ENCODE results near the gene LEMD3.
A peak's percentile ranks its signal among the peaks of the same experiment; 100 is the strongest.

LEMD3 gene

DNA sequence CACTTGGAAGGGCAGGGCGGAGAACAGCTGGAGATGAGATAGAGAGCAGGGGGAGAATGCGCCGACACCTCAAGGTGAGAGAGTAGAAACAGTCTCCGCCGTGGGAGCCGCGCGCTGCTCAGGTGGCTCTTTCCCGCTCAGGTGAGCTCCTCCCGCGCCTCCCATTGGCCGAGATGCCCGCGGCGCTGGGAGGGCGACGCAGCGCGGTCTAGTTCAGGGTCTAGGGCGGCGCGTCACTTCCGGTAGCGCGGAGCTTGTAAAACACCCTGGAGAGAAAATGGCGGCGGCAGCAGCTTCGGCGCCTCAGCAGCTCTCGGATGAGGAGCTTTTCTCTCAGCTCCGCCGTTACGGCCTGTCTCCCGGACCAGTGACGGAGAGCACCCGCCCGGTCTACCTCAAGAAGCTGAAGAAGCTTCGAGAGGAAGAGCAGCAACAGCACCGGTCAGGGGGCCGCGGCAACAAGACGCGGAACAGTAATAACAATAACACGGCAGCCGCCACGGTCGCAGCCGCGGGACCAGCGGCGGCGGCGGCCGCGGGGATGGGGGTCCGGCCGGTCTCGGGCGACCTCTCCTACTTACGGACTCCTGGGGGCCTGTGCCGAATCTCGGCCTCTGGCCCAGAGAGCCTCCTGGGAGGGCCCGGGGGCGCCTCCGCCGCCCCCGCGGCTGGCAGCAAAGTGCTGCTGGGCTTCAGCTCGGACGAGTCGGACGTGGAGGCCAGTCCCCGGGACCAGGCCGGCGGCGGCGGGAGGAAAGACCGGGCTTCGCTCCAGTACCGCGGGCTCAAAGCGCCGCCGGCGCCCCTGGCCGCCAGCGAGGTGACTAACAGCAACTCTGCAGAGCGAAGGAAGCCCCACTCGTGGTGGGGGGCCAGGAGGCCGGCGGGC, at the start of gene LEMD3:
Gene LEMD3, plus strand, starts transcription at position 264 of the 889 bp plus-strand sequence. Its CDS starts 14 bp downstream, at position 278.
- DNase-seq = peak; percentile 78

DNA sequence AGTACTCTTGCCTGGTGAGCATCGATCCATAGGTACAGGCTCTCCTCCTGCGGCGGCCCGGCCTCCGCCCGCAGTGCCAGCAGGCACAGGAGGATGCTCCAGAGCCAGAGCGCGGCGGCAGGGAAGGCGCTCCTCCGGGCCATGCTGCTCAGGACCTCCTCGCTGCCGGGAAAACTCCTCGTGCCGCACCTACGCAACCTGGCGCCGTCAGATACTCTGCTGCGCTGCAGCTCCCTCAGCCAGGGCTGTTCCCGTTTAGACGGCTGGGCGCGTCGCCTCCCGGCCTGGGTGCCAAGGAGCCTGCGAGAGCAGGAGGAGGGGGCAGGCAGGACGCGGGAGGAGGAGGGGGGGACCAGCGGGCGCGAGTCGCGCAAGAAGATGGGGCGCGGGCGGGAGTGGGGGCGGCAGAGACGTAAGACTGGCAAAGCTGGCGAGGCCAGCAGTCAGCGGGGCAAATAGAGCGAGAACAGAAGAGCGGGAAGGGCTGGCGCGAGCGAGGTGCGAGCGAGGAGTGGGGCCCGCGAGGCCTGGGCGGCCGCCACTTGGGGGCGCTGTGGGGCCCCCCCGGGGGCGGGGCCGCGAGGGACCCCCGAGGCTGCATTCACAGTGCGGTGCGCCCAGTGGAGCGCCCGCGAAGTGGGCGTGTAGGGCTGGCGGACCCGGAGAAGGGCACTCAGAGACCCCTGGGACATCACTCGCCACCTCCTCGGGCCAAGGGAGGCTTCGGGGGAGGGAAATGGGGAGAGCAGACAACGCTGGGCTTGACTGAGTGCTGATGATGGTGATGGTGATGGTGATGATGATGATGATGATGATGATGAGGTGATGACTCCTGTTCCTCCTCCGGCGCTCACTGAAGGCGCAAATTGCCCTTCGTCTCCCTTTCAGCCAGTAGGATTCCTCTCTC, 48.1 kb upstream of the LEMD3 start, which contains the start of gene WIF1:
Gene WIF1, minus strand, starts transcription at position 257 of the 907 bp plus-strand sequence. Its CDS starts 114 bp downstream, at position 143.
- no peak for DNase-seq

DNA sequence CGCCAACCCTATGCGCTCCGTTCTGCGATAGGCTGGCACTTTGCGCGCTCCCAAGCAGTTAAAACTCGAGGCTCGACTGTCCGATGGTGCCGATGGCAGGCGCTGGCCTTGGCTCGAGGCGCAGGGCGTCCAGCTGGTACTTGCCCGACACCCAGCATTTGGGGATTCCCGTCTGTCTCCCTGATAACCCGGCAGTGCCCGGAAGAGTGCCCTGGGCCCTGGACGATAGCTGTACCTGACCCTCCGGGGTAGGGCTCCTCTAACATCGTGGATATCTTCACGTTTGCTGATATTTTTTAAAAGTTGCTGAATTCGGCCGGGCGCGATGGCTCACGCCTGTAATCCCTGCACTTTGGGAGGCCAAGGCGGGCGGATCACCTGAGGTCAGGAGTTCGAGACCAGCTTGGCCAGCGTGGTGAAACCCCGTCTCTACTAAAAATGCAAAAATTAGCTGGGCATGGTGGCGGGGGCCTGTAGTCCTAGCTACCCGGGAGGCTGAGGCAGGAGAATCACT, 47.4 kb upstream of the LEMD3 start:
- no peak for DNase-seq

DNA sequence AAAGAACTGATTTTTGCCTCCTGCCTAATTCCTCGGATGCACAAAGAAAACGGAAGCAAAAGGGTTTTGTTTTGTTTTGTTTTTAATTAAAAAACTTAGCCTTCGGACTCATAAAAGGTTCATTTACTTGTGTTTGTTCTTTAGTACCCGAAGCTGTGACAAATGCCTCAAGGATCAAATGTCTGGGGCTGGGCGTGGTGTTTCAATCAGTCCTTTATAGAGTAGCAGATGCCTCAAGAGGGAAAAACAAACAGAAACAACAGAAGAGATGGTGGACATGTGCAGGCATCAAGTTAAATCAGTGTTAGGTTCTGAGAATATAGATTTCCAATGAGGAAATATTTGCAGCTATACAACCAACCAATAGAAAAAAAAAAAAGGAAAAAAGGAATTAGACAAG, 46.7 kb upstream of the LEMD3 start:
- DNase-seq = no peak

DNA sequence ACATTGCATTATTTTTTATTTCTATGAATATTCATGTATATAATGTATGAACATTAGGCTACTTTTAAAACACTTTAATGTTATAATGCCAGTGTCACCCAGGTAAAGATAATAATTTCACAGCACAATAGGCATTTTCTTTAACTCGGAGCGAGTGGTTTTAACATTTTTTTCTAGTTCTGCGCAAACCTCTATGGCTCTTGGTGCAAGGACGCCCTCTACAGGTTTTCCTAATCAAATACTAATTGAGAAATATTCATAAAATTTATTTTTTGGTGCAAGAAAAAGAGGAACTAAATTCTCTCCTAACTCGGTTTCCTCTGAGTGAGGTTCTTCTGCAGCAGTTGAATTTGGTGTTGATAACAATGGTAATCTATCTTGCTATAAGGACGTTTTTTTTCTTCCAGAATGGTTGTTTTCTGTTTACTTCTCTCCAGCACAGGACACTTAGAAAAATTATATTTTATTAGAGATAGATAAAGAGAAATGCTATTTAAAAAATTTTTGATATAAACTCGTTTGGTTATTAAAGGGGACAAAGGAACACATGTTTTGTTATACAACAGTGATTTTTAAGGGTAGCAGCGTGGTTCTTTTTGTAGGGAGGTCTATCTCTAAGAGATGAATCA, 45.8 kb upstream of the LEMD3 start:
- peak; percentile 35 for DNase-seq

DNA sequence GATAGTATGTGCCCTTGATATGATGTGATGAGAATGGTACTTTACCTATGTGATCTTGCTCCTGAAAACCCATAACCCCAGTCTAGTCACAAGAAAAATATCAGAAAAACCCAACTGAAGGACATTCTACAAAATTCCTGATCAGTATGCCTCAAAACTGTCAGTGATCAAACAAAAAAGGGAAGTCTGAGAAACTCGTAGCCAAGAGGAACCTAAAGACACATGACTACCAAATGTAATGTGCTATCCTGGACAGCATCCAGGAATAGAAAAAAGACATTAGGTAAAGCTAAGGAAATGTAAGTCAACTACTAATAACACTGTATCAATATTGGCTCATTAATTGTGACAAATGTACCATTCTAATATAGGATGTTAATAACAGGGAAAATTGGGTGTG, 44.1 kb upstream of the LEMD3 start:
- DNase-seq = no peak

DNA sequence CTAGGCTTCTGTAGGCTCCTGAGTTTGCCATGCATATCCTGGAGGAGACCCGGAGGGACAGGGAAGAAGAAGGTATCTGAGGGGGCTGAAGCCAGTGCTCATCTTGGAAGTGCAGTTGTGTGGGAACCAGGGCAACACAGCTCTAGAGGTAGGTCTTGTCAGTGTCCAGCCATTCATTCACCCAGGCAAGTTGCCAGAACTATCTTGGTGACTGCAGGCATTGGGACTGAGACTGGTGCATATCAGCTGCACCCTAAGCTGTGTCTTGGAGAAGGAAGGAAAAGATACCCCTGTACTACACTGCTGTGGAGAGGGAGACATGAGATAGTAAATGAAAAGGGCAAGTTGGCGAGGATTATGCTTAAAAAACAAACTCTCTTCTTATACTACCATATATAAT, 43.4 kb upstream of the LEMD3 start:
- DNase-seq = no peak

DNA sequence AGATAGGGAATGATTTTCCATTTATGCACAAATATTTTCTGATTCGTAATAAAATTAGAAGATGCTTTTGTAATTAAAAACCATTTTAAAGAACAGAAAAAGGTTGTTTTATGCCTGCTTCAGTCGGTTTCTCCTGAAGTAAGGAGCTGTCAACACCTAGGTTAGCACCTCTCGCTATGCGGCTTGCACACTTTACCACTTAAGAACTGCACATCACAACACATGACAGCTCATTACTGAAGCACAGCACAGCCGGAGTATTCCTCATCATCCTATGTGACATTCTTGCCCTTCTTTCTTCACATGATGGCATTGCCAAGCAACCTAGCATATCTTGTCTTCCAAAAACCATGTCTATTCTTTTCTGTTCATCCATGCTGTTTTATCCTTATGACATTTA, 42.9 kb upstream of the LEMD3 start:
- DNase-seq = no peak

DNA sequence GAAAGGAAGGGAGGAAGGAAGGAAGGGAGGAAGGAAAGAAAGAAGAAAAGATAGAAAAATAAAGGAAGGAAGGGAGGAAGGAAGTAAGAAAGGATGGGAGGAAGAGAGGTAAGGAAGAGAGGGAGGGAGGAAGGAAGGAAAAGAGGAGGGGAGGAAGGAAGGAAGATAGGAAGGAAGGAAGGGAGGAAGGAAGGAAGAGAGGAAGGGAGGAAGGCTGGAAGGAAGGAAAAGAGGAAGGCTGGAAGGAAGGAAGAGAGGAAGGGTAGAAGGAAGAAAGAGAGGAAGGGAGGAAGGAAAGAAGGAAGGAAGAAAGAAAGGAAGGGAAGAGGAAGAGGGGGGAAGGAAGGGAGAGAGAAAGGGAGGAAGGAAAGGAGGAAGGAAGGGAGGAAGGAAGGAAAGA, 35.5 kb upstream of the LEMD3 start:
- DNase-seq = no peak

DNA sequence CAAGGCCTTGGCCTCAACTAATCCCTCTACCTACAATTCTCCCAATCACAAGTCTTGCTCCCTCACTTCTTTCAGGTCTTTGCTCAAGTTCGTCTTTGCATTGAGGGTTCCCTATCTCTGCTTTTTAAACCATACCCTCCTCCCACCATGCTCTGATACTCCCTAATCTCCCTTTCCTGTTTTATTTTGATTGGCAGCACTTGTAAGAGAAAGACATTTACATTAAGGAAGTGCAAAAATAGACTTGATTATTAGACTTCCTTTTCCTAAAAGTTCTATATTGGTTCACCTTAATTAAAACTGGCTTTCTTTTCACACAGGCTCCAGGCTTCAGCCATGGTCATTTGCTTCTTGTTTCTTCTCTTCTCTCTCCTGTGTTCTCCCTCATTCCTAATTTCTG, 30.0 kb upstream of the LEMD3 start:
- no peak for DNase-seq

DNA sequence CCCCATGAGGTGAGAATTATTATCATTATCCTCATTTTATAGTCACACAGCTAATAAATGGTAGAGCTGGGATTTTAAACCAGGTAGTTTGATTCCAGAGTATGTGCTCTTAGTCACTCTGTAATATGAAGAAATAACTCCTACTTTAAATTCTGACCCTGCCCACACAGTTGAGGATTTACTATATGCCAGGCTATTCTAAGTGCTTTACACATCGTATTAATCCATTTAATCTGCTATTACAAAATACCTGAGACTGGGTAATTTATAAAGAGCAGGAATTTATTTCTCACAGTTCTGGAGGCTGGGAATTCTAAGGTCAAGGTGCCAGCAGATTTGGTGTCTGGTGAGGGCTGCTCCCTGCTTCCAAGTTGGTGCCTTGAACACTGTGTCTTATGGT, 28.6 kb upstream of the LEMD3 start:
- DNase-seq = no peak

DNA sequence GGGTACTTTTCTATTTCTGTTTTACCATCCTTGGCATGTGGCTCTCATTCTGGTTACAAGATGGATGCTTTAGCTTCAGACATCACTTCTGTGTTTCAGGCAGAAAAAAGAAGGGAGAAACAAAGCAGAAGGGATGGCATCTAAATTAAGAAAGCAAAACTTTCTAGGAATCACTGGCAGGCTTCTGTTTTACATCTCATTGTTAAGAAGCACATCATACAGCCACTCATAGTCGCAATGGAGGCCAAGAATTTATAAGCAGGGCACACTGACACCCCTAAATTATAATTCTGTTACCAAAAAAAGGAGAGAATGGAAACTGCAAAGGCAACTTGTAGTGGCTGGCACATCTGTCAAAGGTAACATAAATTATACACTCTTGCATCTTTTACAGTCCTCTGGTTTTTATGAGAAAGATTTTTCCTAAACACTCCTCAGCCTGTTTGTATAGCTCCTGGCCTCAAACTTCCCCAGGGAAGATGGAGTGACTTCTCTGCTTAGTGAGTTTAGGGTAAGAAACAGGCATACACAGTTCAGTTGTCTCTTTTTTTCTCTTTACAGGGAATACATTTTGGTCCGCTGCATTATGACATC, 22.0 kb upstream of the LEMD3 start:
- DNase-seq = no peak

DNA sequence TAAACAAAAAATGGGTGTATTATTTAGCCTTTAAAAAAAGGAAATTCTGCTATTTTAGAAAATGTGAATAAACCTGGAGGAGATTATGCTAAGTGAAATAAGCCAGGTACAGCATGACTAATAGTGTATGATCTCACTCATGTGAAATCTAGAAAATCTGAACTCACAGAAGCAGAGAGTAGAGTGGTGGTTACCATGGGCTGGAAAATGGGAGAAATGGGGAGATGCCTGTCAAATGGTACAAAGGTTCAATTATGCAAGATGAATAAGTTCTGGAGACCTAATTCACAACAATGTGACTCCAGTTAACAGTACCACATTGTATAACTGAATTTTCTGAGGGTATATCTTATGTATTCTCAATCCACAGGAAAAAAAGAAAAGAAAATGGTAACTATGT, 17.4 kb upstream of the LEMD3 start:
- DNase-seq = no peak

DNA sequence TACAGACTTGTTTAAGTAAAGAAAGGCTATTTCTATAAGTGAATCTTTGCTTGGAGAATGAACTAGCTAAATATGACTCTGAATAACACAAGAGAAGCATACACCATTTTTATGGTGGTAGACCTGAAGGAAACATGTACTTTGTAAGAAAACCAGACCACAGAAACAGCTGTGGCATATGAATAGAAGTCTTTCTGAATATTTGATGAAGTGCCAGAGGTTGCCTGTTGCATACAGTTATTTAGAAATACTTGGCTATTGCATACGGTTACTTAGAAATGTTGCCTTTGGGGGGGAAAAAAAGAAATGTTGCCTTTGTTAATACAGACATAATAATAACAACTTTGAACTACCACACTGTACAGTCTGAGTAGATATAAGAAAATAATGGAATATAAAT, 16.8 kb upstream of the LEMD3 start:
- no peak for DNase-seq

DNA sequence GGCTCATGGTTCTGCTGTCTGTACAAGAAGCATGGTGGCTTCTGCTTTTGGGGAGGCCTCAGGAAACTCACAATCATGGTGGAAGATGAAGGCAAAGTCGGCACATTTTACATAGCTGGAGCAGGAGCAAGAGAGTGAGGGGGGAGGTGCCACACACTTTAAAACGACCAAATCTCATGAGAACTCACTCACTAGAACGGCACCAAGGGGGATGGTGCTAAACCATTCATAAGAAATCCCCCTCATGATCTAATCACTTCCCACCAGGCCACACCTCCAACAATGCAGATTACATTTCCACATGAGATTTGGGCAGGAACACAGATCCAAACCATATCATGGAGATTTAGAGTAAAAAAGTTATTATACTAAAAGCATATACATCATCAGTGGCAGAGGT, 13.6 kb upstream of the LEMD3 start:
- DNase-seq = no peak

DNA sequence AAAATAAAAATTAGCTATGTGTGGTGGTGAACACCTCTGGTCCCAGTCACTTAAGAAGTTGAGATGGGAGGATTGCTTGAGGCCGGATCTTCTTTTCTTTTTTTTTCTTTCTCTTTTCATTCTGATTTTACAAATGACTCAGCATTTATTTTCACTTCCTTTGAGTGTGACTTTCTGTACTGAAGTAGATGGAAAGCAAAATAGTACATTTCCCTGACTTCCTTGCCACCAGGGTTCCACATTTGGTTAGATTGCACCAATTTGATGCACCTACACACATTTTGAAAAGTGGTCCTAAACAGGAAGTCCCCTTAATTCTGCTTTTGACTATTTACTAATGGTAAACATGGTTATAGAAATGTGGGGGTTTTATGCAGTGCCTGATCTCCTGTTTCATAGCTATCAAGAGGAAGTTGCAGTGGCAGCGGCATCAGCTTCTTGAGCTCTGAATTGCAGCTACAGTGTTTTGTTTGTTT, 13.0 kb upstream of the LEMD3 start:
- no peak for DNase-seq

DNA sequence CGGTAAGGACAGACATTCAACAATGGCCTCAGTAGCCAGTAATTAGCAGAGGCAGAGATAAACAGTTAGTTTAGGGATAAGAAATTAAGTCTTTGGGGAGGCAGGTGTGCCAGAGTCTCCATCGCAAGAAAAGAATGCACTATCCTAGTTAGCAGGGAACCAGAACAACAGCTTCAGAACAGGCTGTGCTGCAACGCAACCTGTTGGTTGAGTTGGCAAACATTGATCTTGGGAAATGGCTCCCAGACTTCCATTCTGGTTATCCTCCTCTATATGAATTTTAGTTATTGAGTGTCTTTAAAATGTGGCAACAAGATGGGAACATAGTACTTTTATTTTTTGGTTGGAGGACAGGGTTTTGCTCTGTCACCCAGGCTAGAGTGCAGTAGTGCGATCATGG, 12.3 kb upstream of the LEMD3 start:
- no peak for DNase-seq

DNA sequence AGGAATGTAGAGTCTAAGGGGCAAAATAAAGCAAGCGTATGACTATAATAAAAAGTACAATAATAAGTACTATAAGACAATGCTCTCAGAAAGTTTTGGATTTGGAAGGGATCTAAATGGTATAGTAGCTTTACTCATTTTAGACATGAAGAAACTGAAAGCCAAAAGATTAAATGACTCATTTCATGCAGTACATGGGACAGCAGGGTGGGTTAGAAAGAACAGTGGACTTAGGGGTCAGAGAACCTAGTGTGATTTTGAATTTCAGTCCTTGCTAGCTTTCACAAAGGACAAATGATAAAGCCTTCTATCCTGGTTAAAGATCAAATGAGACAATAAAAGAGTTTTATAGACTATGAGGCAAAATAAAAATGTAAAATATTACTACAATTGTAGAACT, 6.8 kb upstream of the LEMD3 start:
- DNase-seq = no peak

DNA sequence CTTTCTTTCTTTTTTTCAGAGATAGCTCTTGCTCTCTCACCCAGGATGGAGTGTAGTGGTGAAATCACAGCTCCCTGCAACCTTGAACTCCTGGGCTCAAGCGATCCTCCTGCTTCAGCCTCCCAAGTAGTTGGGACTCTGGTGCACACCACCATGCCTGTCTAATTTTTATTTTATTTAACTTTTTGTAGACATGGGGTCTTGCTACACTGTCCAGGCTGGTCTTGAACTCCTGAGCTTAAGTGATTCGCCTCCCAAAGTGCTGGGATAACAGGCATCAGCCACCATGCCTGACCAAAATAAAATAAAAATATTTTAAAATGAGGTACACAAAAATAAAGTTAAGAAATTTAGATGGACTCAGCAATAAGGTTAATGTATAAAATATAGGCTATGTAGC, 5.1 kb upstream of the LEMD3 start:
- DNase-seq = no peak

DNA sequence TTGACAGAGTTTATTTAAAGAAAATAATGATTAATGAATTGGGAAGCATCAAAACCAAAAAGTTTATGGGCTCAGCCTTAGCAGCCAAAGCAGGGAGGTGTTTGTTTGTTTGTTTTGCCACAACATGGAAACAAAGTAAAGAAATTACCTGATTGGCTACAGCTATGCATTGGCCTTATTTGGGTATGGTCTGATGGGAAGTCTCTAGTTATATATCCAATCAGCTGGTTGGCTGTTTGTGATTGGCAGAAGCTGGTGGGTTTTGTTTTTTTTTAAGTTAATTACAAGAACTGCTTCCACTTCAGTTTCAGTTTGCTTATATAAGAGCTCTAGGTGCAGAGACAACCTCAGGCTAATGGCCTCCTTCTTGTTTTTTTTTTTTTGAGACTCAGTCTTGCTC, 4.6 kb upstream of the LEMD3 start:
- no peak for DNase-seq

DNA sequence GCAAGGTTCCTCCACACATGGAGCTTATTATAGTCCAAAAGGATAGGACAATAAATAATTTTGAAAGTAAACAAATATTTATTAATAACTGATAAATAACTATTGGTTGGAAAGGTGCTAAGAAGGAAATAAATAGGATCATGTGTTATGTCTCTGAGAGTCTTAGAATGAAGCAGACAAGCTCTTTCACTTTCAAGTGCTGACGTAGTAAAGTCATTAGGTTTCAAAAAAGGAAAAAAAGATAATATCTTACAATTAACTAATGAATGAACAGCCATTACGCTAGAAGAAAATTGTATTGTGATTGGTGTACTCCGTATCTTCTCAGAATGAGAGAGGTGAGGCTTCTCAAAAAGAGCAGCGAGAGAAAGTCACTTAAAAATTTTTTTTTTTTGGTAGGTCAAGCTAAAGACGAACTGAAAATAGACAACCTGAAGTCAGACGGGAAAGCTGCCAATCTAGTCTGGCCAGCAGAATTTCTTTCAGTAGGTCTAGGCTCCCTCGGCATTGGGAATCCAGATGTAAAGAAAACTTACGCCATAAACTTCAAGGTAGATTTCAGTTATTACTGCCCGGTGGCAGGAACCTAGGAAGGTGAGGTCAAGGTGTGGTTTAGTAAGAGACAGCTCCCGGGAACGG, 583 bp upstream of the LEMD3 start:
- no peak for DNase-seq

Data from NCI-H1694 treated with DMSO at 0.1 percent for 48 hours (cell line).